ENCODE results near the gene SYNPO2L. TPM values are rescaled to one million over a fixed set of nuclear protein-coding genes. Genes with fewer than 3 reads are reported as not detected.
"Not testable (repeated sequence)": the region's sequence is repeated elsewhere in the genome, so short reads cannot be mapped to it uniquely, and the experiment has no call there.

The SYNPO2L gene, protein sequence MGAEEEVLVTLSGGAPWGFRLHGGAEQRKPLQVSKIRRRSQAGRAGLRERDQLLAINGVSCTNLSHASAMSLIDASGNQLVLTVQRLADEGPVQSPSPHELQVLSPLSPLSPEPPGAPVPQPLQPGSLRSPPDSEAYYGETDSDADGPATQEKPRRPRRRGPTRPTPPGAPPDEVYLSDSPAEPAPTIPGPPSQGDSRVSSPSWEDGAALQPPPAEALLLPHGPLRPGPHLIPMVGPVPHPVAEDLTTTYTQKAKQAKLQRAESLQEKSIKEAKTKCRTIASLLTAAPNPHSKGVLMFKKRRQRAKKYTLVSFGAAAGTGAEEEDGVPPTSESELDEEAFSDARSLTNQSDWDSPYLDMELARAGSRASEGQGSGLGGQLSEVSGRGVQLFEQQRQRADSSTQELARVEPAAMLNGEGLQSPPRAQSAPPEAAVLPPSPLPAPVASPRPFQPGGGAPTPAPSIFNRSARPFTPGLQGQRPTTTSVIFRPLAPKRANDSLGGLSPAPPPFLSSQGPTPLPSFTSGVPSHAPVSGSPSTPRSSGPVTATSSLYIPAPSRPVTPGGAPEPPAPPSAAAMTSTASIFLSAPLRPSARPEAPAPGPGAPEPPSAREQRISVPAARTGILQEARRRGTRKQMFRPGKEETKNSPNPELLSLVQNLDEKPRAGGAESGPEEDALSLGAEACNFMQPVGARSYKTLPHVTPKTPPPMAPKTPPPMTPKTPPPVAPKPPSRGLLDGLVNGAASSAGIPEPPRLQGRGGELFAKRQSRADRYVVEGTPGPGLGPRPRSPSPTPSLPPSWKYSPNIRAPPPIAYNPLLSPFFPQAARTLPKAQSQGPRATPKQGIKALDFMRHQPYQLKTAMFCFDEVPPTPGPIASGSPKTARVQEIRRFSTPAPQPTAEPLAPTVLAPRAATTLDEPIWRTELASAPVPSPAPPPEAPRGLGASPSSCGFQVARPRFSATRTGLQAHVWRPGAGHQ
- 0.11 TPM in 1 of 2 replicates, not detected in the other for total RNA-seq (2014; rRNA removed; shearing (Covaris generic))

DNA sequence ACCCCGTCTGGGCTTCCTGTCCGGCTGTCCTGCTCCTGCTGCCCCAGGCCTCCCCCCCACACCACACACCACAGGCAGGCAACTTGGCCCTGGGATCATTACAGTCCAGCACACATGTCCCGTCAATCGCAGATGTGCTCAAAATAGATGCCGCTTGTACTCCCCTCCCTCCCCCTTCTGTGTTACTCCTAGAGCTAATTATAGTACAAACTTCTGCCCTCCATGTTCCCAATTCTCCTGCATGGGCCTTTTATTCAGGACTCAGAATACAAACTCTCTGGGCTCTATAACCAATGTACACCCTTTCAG is at the start of gene SYNPO2L:
Gene SYNPO2L (minus strand): TSS at position 40 of the 309 bp plus-strand sequence. CDS start 107 bp downstream, outside the sequence.
- Histone ChIP-seq H3K36me3 (replicated peaks; ENCODE audit: control insufficient read depth, insufficient read depth, low read length) (no peaks in the 10 kb centered on the region), H3K27me3 (ENCODE audit: control insufficient read depth, insufficient read depth, low read length) (no peaks in the 10 kb centered on the region), H3K4me3 (ENCODE audit: insufficient read depth, low read depth, low read length) (no peak within 1 kb of the TSS)
- no peak for DNase-seq

DNA sequence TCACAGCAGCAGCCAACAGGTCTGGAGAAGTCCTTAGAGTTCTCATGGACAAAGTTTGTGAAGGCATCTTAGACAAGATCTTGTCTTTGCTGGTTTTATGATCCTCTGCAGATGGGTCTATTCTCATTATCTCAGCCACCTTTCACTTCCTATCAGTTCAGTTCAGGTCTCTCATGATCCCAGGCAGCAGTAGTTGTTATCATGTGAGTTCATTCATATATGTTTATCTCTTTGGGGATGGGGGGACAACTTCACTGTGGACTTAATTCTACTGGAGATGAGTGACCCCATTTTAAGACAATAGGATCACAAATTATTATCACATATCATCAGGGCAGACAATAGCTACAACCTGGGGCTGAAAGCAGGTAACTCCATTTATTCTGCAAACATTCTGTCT is 48.1 kb upstream of the SYNPO2L start:
- H3K4me3 ChIP-seq (ENCODE audit: insufficient read depth, low read depth, low read length); H3K36me3 ChIP-seq (replicated peaks; ENCODE audit: control insufficient read depth, insufficient read depth, low read length); DNase-seq; H3K27me3 ChIP-seq (ENCODE audit: control insufficient read depth, insufficient read depth, low read length): not testable (repeated sequence)

DNA sequence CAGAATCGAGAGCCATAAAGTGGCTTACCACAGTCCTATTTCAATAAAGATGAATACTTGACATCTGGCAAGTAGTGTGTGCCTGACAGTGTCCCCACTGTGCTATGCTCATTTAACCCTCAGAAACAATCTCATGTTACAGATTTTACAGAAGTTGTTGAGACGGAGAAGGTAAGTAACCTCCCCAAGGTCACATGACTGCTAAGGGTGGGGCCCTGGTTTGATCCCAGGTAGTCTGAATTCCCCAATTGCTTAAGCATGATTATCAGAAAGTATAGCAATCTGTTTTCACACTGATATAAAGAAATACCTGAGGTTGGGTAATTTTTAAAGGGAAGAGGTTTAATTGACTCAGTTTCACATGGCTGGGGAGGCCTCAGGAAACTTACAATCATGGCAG is 43.0 kb upstream of the SYNPO2L start:
- H3K4me3 ChIP-seq (ENCODE audit: insufficient read depth, low read depth, low read length); H3K36me3 ChIP-seq (replicated peaks; ENCODE audit: control insufficient read depth, insufficient read depth, low read length); DNase-seq; H3K27me3 ChIP-seq (ENCODE audit: control insufficient read depth, insufficient read depth, low read length): not testable (repeated sequence)

DNA sequence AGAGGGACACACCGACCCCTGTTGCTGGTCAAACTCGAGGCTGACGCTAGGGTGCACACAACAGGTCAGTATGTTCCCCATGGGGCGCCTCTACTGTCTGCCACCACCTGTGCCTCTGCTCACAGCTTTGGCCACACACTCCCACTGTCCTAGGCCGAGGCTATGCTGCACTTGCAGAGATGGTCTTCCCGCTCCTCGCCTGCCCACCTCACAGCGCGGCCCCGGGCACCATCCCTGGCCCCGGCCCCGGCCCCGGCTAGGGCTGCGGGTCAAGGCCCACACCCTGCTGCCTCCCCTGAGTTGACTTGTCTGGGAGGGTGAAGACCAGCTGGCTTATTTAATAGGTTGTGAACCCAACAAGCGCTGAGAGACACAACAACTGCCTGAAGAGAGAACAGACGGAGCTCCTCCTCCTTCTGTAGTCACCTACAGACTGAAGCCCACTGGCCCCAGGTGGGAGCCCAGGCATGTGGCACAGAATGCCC is 41.9 kb upstream of the SYNPO2L start, which contains the start of gene AGAP5:
Gene AGAP5 (minus strand): TSS at position 435 of the 485 bp plus-strand sequence. CDS start 354 bp downstream, at position 81.
- not testable (repeated sequence) for H3K27me3 ChIP-seq (ENCODE audit: control insufficient read depth, insufficient read depth, low read length); H3K36me3 ChIP-seq (replicated peaks; ENCODE audit: control insufficient read depth, insufficient read depth, low read length); H3K4me3 ChIP-seq (ENCODE audit: insufficient read depth, low read depth, low read length); DNase-seq

DNA sequence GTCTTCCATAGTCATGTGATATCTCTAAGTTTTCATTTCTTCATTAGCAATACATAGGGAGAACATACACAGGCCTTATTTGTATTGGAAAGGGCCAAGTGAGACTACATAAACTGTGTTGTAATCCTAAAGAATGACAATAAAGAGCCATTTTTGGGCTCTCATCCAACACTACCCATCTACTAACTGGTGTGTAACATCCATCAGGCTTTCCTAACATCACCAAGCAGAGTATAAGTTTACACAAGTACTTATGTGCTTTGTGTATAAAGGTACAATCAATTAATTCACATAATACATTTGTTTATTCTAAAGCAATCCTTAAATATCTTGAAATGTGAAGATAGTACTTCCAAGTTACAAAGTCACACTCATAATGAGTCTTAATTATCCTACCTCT is 39.5 kb upstream of the SYNPO2L start:
- H3K27me3 ChIP-seq (ENCODE audit: control insufficient read depth, insufficient read depth, low read length); H3K36me3 ChIP-seq (replicated peaks; ENCODE audit: control insufficient read depth, insufficient read depth, low read length); H3K4me3 ChIP-seq (ENCODE audit: insufficient read depth, low read depth, low read length); DNase-seq: not testable (repeated sequence)

DNA sequence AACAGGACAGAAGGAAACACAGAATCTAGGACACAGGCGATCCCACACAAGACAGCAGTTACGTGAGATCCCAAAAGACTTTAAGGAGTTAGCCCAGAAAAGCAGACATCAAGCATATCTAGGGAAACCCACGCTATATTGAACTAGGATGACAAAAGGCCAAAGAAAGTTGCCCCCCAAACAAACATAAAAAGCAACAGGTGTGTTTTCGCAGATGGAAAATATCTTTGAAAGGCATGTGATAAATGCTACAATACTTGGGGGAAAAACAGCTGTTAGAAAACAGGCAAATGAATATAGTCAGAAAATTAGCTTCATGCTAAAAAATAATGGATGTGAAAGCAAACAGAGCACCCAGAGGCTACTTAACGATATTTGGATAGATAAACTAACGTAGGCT is 34.9 kb upstream of the SYNPO2L start:
- not testable (repeated sequence) for H3K36me3 ChIP-seq (replicated peaks; ENCODE audit: control insufficient read depth, insufficient read depth, low read length)

DNA sequence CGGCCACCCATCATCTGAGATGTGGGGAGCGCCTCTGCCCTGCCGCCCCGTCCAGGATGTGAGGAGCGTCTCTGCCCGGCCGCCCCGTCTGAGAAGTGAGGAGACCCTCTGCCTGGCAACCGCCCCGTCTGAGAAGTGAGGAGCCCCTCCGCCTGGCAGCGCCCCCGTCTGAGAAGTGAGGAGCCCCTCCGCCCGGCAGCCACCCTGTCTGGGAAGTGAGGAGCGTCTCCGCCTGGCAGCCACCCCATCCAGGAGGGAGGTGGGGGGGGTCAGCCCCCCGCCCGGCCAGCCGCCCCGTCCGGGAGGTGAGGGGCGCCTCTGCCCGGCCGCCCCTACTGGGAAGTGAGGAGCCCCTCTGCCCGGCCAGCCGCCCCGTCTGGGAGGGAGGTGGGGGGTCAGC is 33.8 kb upstream of the SYNPO2L start:
- DNase-seq; H3K36me3 ChIP-seq (replicated peaks; ENCODE audit: control insufficient read depth, insufficient read depth, low read length); H3K4me3 ChIP-seq (ENCODE audit: insufficient read depth, low read depth, low read length); H3K27me3 ChIP-seq (ENCODE audit: control insufficient read depth, insufficient read depth, low read length): not testable (repeated sequence)

More for the DNA sequence above, 34.9 kb upstream of the SYNPO2L start:
- DNase-seq; H3K4me3 ChIP-seq (ENCODE audit: insufficient read depth, low read depth, low read length); H3K27me3 ChIP-seq (ENCODE audit: control insufficient read depth, insufficient read depth, low read length): not testable (repeated sequence)

DNA sequence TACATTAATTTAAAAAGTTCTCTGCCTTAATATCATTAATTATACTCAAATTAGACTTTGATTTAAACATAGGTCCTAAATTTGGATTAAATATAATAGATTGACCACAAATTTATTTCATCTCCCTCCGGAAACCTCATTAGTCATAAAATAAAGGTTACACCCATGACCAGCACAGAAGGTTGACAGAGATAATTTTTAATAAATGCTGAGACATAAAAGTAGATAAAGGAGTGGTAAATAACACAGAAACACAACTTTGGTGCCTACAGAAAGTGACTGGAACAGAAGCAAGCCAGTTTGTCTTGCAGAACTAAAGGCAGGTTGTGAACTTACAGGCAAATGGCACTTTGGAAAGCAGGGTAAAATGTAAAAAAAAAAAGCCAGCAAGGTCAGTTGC is 31.8 kb upstream of the SYNPO2L start:
- H3K27me3 ChIP-seq (ENCODE audit: control insufficient read depth, insufficient read depth, low read length); H3K36me3 ChIP-seq (replicated peaks; ENCODE audit: control insufficient read depth, insufficient read depth, low read length); H3K4me3 ChIP-seq (ENCODE audit: insufficient read depth, low read depth, low read length); DNase-seq: not testable (repeated sequence)

DNA sequence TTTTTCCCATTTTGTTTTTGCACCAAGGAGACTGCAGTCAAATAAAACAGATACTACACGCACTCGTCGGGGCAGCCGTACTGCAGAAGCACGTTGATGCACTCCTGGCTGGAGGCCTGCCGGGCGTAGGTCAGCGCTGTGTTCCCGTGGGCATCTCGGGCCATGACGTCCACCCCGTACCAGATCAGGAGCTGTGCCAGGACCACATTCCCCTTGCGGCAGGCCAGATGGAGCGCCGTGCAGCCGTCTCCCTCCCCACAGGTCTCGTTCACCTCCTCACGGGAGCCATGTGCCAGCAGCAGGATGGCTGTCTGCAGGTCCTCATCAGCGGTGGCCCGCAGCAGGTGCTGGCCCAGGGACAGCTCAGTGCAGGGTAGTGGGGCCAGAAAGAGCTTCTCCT is 18.7 kb upstream of the SYNPO2L start:
- H3K4me3 ChIP-seq (ENCODE audit: insufficient read depth, low read depth, low read length); H3K36me3 ChIP-seq (replicated peaks; ENCODE audit: control insufficient read depth, insufficient read depth, low read length); DNase-seq; H3K27me3 ChIP-seq (ENCODE audit: control insufficient read depth, insufficient read depth, low read length): not testable (repeated sequence)

DNA sequence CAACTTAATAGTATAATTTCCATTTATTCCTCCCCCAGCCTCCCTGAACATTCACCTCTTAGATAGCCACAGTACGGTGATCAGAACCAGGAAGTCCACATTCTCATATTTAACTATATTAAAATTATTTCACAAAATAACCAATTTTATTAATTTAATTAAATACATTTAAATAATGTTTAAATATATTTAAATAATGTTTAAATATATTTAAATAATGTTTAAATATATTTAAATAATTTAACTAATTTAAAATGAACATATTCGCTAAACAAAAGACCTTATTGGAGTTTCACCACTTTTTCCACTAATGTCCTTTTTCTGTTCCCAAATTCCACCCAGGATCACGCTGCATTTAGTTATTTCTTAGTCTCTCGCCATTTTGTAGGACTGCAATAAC is 12.5 kb upstream of the SYNPO2L start:
- DNase-seq; H3K36me3 ChIP-seq (replicated peaks; ENCODE audit: control insufficient read depth, insufficient read depth, low read length); H3K27me3 ChIP-seq (ENCODE audit: control insufficient read depth, insufficient read depth, low read length); H3K4me3 ChIP-seq (ENCODE audit: insufficient read depth, low read depth, low read length): not testable (repeated sequence)

DNA sequence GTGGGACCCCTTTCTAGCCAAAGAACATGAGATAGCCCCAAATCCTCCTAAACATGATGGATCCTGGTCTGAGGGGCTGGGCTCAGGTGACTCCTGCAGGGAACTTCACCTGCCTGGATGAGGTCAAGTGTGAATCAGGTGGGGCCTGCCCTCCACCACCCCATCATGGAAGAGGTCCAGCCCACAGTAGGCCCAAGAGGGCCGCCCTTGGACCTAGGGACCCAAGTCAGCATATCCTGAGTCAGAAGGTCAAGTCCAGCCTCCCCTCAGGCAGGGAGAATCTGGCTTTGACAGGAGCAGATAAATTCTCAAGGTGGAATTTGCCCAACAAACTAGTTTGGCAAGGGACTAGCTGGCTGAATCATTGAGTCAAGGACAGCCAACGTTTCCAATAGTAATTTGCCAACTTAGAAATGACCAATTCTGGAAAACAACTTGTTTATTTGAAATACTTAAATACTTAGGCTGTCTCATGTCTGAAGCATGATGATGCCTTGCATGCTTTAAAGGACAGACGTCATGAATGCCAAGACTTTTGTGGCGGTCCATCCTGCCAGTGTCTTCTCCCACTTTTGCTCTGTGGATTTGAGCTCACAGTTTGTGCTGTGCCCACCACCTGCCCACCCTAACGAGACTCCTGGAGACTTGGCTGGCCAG is 10.5 kb upstream of the SYNPO2L start:
- H3K27me3 ChIP-seq (ENCODE audit: control insufficient read depth, insufficient read depth, low read length); DNase-seq; H3K4me3 ChIP-seq (ENCODE audit: insufficient read depth, low read depth, low read length); H3K36me3 ChIP-seq (replicated peaks; ENCODE audit: control insufficient read depth, insufficient read depth, low read length): not testable (repeated sequence)

DNA sequence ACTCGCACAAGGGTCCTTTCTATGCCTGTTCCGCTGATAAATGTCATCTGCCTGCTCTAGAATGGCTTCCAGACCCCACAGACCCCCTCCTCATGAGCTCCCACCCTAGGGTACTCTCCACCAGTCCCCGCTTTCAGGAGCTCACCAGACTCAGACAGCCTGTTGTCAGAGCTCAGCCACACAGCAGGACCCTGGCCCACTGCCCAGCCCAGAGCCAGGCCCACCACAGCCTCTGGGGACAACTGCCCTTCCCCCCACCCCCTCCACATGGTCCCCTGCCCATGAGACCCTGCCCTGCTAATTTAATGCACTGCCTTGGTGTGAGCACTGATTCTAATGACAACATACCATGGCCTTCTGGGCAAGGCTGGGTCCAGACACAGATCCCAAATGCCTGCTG is 9.8 kb upstream of the SYNPO2L start:
- H3K4me3 ChIP-seq (ENCODE audit: insufficient read depth, low read depth, low read length); DNase-seq; H3K27me3 ChIP-seq (ENCODE audit: control insufficient read depth, insufficient read depth, low read length); H3K36me3 ChIP-seq (replicated peaks; ENCODE audit: control insufficient read depth, insufficient read depth, low read length): not testable (repeated sequence)

DNA sequence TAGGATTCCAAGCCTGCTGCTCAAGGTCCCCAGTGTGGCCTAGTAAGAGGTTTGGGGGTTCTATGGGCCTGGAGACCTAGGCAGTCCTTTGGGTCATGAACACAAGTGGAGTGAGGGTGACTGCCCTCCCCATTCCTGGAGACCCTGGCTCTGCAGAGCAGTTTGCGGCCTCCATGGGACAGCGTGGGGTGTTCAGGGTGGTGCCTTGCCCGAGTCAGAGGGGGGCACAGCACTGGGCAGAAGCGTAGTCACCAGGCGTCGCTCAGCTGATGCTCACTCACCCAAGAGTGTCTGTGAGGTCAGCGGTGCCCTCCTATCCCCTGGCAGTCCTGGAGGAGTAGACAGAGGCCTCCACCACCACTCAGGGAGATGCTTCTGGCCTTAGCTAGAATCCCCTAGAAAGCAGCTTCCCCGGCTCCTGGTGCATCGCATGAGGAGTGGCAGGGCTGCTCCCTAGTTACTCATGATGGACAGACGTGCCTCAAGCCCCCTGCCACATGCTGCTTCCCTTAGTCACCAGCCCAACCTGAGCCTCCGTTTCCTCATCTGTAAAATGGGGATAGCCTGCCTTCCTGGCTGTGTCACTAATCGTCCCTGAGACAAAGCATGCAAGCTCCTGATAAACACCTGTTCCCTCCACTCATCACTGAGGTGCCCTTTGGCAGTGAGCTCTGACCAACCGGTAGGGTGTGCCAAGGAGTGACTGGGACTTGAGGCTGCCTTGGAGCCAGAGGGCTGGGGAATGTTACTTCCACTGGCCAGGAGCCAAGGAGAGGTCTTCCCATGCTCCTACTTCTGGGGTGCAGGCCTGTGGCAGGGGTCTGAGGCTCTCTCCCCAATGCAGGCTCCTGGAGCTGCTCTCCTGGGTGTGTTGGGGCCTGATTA is 8.6 kb upstream of the SYNPO2L start:
- H3K27me3 ChIP-seq (ENCODE audit: control insufficient read depth, insufficient read depth, low read length); H3K36me3 ChIP-seq (replicated peaks; ENCODE audit: control insufficient read depth, insufficient read depth, low read length); H3K4me3 ChIP-seq (ENCODE audit: insufficient read depth, low read depth, low read length); DNase-seq: not testable (repeated sequence)
